HCT116 (cell line): ENCODE measurements around the gene GRID2. TPM values are rescaled to one million over a fixed set of nuclear protein-coding genes. Genes with fewer than 3 reads are reported as not detected.

ENCODE experiments used
- ATAC-seq: fragments of 200-7000 bp; cut with Tn5 transposase; 2 replicates; pipeline ENCODE4 v1.9.1; 2020; ENCODE audit warnings: mild to moderate bottlenecking, moderate library complexity
- BruUV-seq: library from RNA; stranded (reverse); fragments of 400-500 nt; replicated peaks from 2 replicates; lab custom pipeline; 2021; lab: Mats Ljungman, UMichigan
- CTCF ChIA-PET: fragments of 300-600 bp; sonication (Branson Sonifier 250); formaldehyde crosslinking; loops from one replicate; lab custom pipeline; 2021; ENCODE audit warnings: antibody characterized with exemption; lab: Charles Lee
- POLR2A ChIA-PET: fragments of 300-600, 350-600 bp; sonication (Branson Sonifier 250); formaldehyde crosslinking; loops from one replicate; lab custom pipeline; 2021; ENCODE audit warnings: antibody characterized with exemption; lab: Charles Lee
- RAD21 ChIA-PET, 2 experiments: fragments of 300-600 bp; sonication (Branson Sonifier 250); formaldehyde crosslinking; loops; one replicate each; lab custom pipeline; 2023; ENCODE audit warnings: low total read pairs in 2 of 2; ENCODE audit not compliant: uncharacterized antibody in 2 of 2, unreplicated experiment in 2 of 2, low non-redundant PET in 1 of 2; lab: Charles Lee
- DNase-seq: peaks from one replicate; pipeline ENCODE4 v3.0.0-alpha.2; 2010; ENCODE audit warnings: low read depth, low spot score
- H2AFZ ChIP-seq: fragments of 200-600 bp; shearing (Covaris generic), sonication (generic); 2 replicates; pipeline ENCODE4 v1.6.1; 2017; ENCODE audit warnings: low read depth, mixed run types, mixed read lengths, antibody characterized with exemption, low read length; ENCODE audit not compliant: poor library complexity, severe bottlenecking
- H3K27ac ChIP-seq: 2 replicates; pipeline ENCODE4 v1.5.1; 2012; ENCODE audit warnings: low read depth, low read length
- H3K27me3 ChIP-seq: fragments of 200-600 bp; sonication (generic); 2 replicates; pipeline ENCODE4 v1.6.1; 2016; ENCODE audit warnings: mixed run types, low read length, mixed read lengths; ENCODE audit not compliant: insufficient read depth
- H3K36me3 ChIP-seq, 2 experiments: fragments of 200-500 bp in 1 of 2; fragments of 200-600 bp in 1 of 2; sonication (Bioruptor generic) in 1 of 2; sonication (generic) in 1 of 2; 2 replicates each; pipeline versions ENCODE4 v1.5.1 to v1.6.1; 2014 to 2016; ENCODE audit warnings: low read length in 2 of 2, inconsistent platforms in 1 of 2, mixed read lengths in 1 of 2, mixed run types in 1 of 2; ENCODE audit not compliant: insufficient read depth in 2 of 2, control insufficient read depth in 1 of 2
- H3K4me1 ChIP-seq, 2 experiments: fragments of 200-600 bp in 1 of 2; sonication (generic) in 1 of 2; 2 replicates each; pipeline versions ENCODE4 v1.5.1 to v1.6.1; 2012 to 2017; ENCODE audit warnings: low read length in 2 of 2, inconsistent platforms in 1 of 2, mild to moderate bottlenecking in 1 of 2, mixed read lengths in 1 of 2, mixed run types in 1 of 2, moderate library complexity in 1 of 2; ENCODE audit not compliant: insufficient read depth in 2 of 2, control insufficient read depth in 1 of 2
- H3K4me2 ChIP-seq: fragments of 200-600 bp; sonication (generic); 2 replicates; pipeline ENCODE4 v1.6.1; 2017; ENCODE audit warnings: mixed run types, low read length, mixed read lengths
- H3K4me3 ChIP-seq, 2 experiments: fragments of 200-600 bp in 1 of 2; sonication (generic) in 1 of 2; replicated peaks in 1 of 2; 2 replicates each; pipeline ENCODE4 v1.5.1; 2011 to 2016; ENCODE audit warnings: low read length in 2 of 2, control low read depth in 1 of 2, low read depth in 1 of 2, mild to moderate bottlenecking in 1 of 2, mixed read lengths in 1 of 2, mixed run types in 1 of 2
- H3K79me2 ChIP-seq: fragments of 200-600 bp; sonication (generic); 2 replicates; pipeline ENCODE4 v1.6.1; 2017; ENCODE audit warnings: mild to moderate bottlenecking, mixed run types, low read length, moderate library complexity, mixed read lengths; ENCODE audit not compliant: insufficient read depth
- H3K9ac ChIP-seq: fragments of 200-600 bp; sonication (generic); 2 replicates; pipeline ENCODE4 v1.6.1; 2016; ENCODE audit warnings: low read length, mixed read lengths
- H3K9me2 ChIP-seq: fragments of 200-600 bp; sonication (generic), shearing (Covaris generic); 2 replicates; pipeline ENCODE4 v1.6.1; 2017; ENCODE audit warnings: mixed run types, mild to moderate bottlenecking, moderate library complexity; ENCODE audit not compliant: insufficient read depth
- H3K9me3 ChIP-seq, 2 experiments: fragments of 200-500 bp in 1 of 2; fragments of 200-600 bp in 1 of 2; sonication (Bioruptor generic) in 1 of 2; sonication (generic) in 1 of 2; 2 replicates each; pipeline ENCODE4 v1.6.1; 2014 to 2017; ENCODE audit warnings: low read length in 2 of 2, mixed read lengths in 2 of 2, inconsistent platforms in 1 of 2, low read depth in 1 of 2, mild to moderate bottlenecking in 1 of 2, mixed run types in 1 of 2, moderate library complexity in 1 of 2; ENCODE audit not compliant: control insufficient read depth in 1 of 2, insufficient read depth in 1 of 2
- H4K20me1 ChIP-seq: fragments of 200-600 bp; sonication (generic), shearing (Covaris generic); 2 replicates; pipeline ENCODE4 v1.6.1; 2017; ENCODE audit warnings: mixed run types, mild to moderate bottlenecking, moderate library complexity; ENCODE audit not compliant: insufficient read depth
- CBX3 ChIP-seq: IDR thresholded peaks from 2 replicates; pipeline ENCODE4 v1.6.1; 2012; ENCODE audit warnings: low read depth
- CEBPB ChIP-seq: IDR thresholded peaks from 2 replicates; pipeline ENCODE4 v1.6.1; 2012; ENCODE audit warnings: low read depth
- EZH2 ChIP-seq: fragments of 200-600 bp; sonication (generic); IDR thresholded peaks from 2 replicates; pipeline ENCODE4 v1.6.1; 2017; ENCODE audit warnings: antibody characterized with exemption, mixed run types
- FOSL1 ChIP-seq: IDR thresholded peaks from 2 replicates; pipeline ENCODE4 v1.6.1; 2012; ENCODE audit warnings: low read depth
- JUND ChIP-seq: IDR thresholded peaks from 2 replicates; pipeline ENCODE4 v1.6.1; 2012
- POLR2A ChIP-seq: IDR thresholded peaks from 2 replicates; pipeline ENCODE4 v1.7.0; 2011; ENCODE audit warnings: borderline replicate concordance; ENCODE audit not compliant: insufficient read depth, insufficient read length; ENCODE audit errors: extremely low read depth
- POLR2AphosphoS5 ChIP-seq: IDR thresholded peaks from 2 replicates; pipeline ENCODE4 v1.6.1; 2011; ENCODE audit warnings: mild to moderate bottlenecking, low read depth, low read length, moderate library complexity
- RAD21 ChIP-seq: IDR thresholded peaks from 2 replicates; pipeline ENCODE4 v1.6.1; 2012; ENCODE audit warnings: low read depth, mild to moderate bottlenecking
- SIN3A ChIP-seq: IDR thresholded peaks from 2 replicates; pipeline ENCODE4 v1.6.1; 2012; ENCODE audit warnings: low read depth
- SP1 ChIP-seq: IDR thresholded peaks from 2 replicates; pipeline ENCODE4 v1.6.1; 2012; ENCODE audit warnings: low read depth
- SRF ChIP-seq: IDR thresholded peaks from 2 replicates; pipeline ENCODE4 v1.6.1; 2012; ENCODE audit warnings: low read depth
- TCF7L2 ChIP-seq: IDR thresholded peaks from 2 replicates; pipeline ENCODE4 v1.7.0; 2011; ENCODE audit warnings: borderline replicate concordance, inconsistent platforms; ENCODE audit not compliant: insufficient read depth, insufficient read length; ENCODE audit errors: extremely low read depth
- YY1 ChIP-seq: IDR thresholded peaks from 2 replicates; pipeline ENCODE4 v1.6.1; 2011; ENCODE audit warnings: low read length, low read depth, moderate library complexity, mild to moderate bottlenecking; ENCODE audit not compliant: insufficient replicate concordance; ENCODE audit errors: extremely low read depth
- ZFX ChIP-seq: fragments of 450-650 bp; IDR thresholded peaks from 2 replicates; pipeline ENCODE4 v1.6.1; 2017
- ZNF274 ChIP-seq: fragments of 200-500 bp; sonication (Bioruptor generic); IDR thresholded peaks from 2 replicates; pipeline ENCODE4 v1.6.1; 2014; ENCODE audit warnings: mild to moderate bottlenecking, low read depth, low read length, inconsistent platforms
- intact Hi-C: fragments of 100-400 bp; cut with micrococcal nuclease; formaldehyde crosslinking; loops from 2 replicates; pipeline ENCODE4 v1.10.0; 2022
- total RNA-seq: library from RNA; stranded (reverse); gene quantifications from one replicate; pipeline ENCODE4 v1.2.1, GENCODE V29; 2021; ENCODE audit not compliant: unreplicated experiment
- TF ChIP-seq, protein P1 (sequence below), 3 experiments: fragments of 200-600 bp in 1 of 3; sonication (generic) in 1 of 3; IDR thresholded peaks in 2 of 3; conservative IDR thresholded peaks in 1 of 3; 2 replicates each; pipeline ENCODE4 v1.5.1; 2012 to 2017; ENCODE audit warnings: low read depth in 2 of 3, low read length in 2 of 3, antibody characterized with exemption in 1 of 3, borderline replicate concordance in 1 of 3, control low read depth in 1 of 3, mild to moderate bottlenecking in 1 of 3, mixed read lengths in 1 of 3, mixed run types in 1 of 3, moderate library complexity in 1 of 3; ENCODE audit not compliant: insufficient read depth in 1 of 3
- TF ChIP-seq, protein P2 (sequence below): IDR thresholded peaks from 2 replicates; pipeline ENCODE4 v1.6.1; 2011; ENCODE audit warnings: mild to moderate bottlenecking, low read length, moderate library complexity; ENCODE audit not compliant: insufficient replicate concordance; ENCODE audit errors: extremely low read depth
- TF ChIP-seq, protein P3 (sequence below): IDR thresholded peaks from 2 replicates; pipeline ENCODE4 v1.6.1; 2012
- TF ChIP-seq, protein P4 (sequence below): IDR thresholded peaks from 2 replicates; pipeline ENCODE4 v1.6.1; 2012; ENCODE audit warnings: low read depth

GRID2 gene
- total RNA-seq, 1 experiment from 2014 or later, result not detected

DNA sequence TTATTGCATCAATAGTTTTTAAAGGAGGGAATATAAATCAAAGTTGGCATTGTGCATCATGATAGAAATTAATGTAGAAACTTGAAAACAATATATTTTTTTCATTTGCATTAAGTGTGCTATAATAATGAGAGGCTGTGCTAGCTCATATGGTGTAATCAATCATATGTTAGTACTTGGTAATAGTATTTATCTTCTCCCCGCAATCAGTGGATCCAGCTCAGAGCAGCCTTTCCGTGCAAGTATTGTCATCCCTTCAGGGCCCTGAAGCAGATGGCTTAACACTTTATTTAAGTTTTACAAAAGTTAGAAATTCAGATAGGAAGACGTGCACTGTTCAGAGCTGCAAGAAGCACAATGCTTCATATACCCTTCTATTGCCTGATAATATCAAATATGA lies 908.5 kb downstream of the GRID2 start:
- BruUV-seq, result no TSS peak
- Histone ChIP-seq H3K4me2 (no peak overlapping the region), H3K9me2 (no peaks in the 10 kb centered on the region), H3K36me3 (no peaks in the 10 kb centered on the region), H3K9me3 (no peaks in the 10 kb centered on the region), H3K79me2 (no peaks in the 10 kb centered on the region), H4K20me1 (no peaks in the 10 kb centered on the region), H3K4me1 (no peaks in the 10 kb centered on the region), H3K27ac (no peak overlapping the region), H3K9ac (no peak overlapping the region), H3K4me3 (no peak overlapping the region), H2AFZ (no peak overlapping the region), H3K27me3 (no peaks in the 10 kb centered on the region)
- CTCF ChIA-PET, result no interaction called here
- TF ChIP-seq CEBPB, result no peak
- TF ChIP-seq, protein P1, sequence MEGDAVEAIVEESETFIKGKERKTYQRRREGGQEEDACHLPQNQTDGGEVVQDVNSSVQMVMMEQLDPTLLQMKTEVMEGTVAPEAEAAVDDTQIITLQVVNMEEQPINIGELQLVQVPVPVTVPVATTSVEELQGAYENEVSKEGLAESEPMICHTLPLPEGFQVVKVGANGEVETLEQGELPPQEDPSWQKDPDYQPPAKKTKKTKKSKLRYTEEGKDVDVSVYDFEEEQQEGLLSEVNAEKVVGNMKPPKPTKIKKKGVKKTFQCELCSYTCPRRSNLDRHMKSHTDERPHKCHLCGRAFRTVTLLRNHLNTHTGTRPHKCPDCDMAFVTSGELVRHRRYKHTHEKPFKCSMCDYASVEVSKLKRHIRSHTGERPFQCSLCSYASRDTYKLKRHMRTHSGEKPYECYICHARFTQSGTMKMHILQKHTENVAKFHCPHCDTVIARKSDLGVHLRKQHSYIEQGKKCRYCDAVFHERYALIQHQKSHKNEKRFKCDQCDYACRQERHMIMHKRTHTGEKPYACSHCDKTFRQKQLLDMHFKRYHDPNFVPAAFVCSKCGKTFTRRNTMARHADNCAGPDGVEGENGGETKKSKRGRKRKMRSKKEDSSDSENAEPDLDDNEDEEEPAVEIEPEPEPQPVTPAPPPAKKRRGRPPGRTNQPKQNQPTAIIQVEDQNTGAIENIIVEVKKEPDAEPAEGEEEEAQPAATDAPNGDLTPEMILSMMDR (IDR thresholded peaks at IDR 0.05 in 2 of 3, conservative IDR thresholded peaks at IDR 0.05 in 1 of 3; ENCODE audit: borderline replicate concordance in 1 of 3, insufficient read depth in 1 of 3, low read depth in 2 of 3, low read length in 2 of 3), result no peak
- TF ChIP-seq, protein P2, sequence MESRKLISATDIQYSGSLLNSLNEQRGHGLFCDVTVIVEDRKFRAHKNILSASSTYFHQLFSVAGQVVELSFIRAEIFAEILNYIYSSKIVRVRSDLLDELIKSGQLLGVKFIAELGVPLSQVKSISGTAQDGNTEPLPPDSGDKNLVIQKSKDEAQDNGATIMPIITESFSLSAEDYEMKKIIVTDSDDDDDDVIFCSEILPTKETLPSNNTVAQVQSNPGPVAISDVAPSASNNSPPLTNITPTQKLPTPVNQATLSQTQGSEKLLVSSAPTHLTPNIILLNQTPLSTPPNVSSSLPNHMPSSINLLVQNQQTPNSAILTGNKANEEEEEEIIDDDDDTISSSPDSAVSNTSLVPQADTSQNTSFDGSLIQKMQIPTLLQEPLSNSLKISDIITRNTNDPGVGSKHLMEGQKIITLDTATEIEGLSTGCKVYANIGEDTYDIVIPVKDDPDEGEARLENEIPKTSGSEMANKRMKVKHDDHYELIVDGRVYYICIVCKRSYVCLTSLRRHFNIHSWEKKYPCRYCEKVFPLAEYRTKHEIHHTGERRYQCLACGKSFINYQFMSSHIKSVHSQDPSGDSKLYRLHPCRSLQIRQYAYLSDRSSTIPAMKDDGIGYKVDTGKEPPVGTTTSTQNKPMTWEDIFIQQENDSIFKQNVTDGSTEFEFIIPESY, result no peak
- TF ChIP-seq SRF, result no peak
- TF ChIP-seq, protein P3, sequence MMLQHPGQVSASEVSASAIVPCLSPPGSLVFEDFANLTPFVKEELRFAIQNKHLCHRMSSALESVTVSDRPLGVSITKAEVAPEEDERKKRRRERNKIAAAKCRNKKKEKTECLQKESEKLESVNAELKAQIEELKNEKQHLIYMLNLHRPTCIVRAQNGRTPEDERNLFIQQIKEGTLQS, result no peak
- TF ChIP-seq, protein P4, sequence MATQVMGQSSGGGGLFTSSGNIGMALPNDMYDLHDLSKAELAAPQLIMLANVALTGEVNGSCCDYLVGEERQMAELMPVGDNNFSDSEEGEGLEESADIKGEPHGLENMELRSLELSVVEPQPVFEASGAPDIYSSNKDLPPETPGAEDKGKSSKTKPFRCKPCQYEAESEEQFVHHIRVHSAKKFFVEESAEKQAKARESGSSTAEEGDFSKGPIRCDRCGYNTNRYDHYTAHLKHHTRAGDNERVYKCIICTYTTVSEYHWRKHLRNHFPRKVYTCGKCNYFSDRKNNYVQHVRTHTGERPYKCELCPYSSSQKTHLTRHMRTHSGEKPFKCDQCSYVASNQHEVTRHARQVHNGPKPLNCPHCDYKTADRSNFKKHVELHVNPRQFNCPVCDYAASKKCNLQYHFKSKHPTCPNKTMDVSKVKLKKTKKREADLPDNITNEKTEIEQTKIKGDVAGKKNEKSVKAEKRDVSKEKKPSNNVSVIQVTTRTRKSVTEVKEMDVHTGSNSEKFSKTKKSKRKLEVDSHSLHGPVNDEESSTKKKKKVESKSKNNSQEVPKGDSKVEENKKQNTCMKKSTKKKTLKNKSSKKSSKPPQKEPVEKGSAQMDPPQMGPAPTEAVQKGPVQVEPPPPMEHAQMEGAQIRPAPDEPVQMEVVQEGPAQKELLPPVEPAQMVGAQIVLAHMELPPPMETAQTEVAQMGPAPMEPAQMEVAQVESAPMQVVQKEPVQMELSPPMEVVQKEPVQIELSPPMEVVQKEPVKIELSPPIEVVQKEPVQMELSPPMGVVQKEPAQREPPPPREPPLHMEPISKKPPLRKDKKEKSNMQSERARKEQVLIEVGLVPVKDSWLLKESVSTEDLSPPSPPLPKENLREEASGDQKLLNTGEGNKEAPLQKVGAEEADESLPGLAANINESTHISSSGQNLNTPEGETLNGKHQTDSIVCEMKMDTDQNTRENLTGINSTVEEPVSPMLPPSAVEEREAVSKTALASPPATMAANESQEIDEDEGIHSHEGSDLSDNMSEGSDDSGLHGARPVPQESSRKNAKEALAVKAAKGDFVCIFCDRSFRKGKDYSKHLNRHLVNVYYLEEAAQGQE, result no peak
- no peak for TF ChIP-seq CBX3
- TF ChIP-seq FOSL1, result no peak
- no peak for TF ChIP-seq SIN3A
- no peak for TF ChIP-seq POLR2AphosphoS5
- no peak for TF ChIP-seq YY1
- TF ChIP-seq POLR2A, result no peak
- no peak for TF ChIP-seq ZNF274
- no peak for TF ChIP-seq EZH2
- no peak for TF ChIP-seq RAD21
- no peak for TF ChIP-seq SP1
- TF ChIP-seq JUND, result no peak
- TF ChIP-seq ZFX, result no peak
- TF ChIP-seq TCF7L2, result no peak
- no peak for ATAC-seq
- POLR2A ChIA-PET, result no interaction called here
- no peak for DNase-seq
- intact Hi-C loops, result no loop called here
- RAD21 ChIA-PET, result no interaction called here
